Activated CD8-positive, alpha-beta T cell treated with anti-CD3 and anti-CD28 coated beads for 36 hours (primary cell): ENCODE data around the gene CTSZ. TPM values are rescaled to one million over a fixed set of nuclear protein-coding genes. Genes with fewer than 3 reads are reported as not detected.
A peak's percentile ranks its signal among the peaks of the same experiment; 100 is the strongest.

Experiments used
- ATAC-seq: fragments of 200-7000 bp; cut with Tn5 transposase; one replicate; pipeline ENCODE4 v1.10.0; 2021; ENCODE audit warnings: mild to moderate bottlenecking, moderate library complexity
- CTCF ChIA-PET: fragments of 350-600 bp; sonication (Branson Sonifier 250); formaldehyde crosslinking; loops from one replicate; lab custom pipeline; 2021; ENCODE audit warnings: antibody characterized with exemption; lab: Charles Lee
- POLR2A ChIA-PET: fragments of 350-600 bp; sonication (Branson Sonifier 250); formaldehyde crosslinking; loops from one replicate; lab custom pipeline; 2021; ENCODE audit warnings: antibody characterized with exemption; lab: Charles Lee
- DNase-seq: peaks from one replicate; pipeline ENCODE4 v3.0.0-alpha.2; 2020
- H3K27ac Mint-ChIP-seq: one replicate; pipeline ENCODE4 v1.8.0; 2021; ENCODE audit warnings: mild to moderate bottlenecking, mixed read lengths
- H3K27me3 Mint-ChIP-seq: one replicate; pipeline ENCODE4 v1.8.0; 2021; ENCODE audit warnings: mixed read lengths
- H3K36me3 Mint-ChIP-seq: one replicate; pipeline ENCODE4 v1.8.0; 2021; ENCODE audit warnings: low read depth, mixed read lengths
- H3K4me1 Mint-ChIP-seq: one replicate; pipeline ENCODE4 v1.8.0; 2021; ENCODE audit warnings: low read depth, mixed read lengths
- H3K4me3 Mint-ChIP-seq: one replicate; pipeline ENCODE4 v1.8.0; 2021; ENCODE audit warnings: mild to moderate bottlenecking, moderate library complexity, mixed read lengths
- H3K9me3 Mint-ChIP-seq: one replicate; pipeline ENCODE4 v1.8.0; 2021; ENCODE audit warnings: mixed read lengths
- intact Hi-C: fragments of 100-400 bp; cut with micrococcal nuclease; formaldehyde crosslinking; loops from one replicate; pipeline ENCODE4 v1.10.0; 2022
- total RNA-seq, 2 experiments: library from RNA; stranded (reverse); gene quantifications; one replicate each; pipeline ENCODE4 v1.2.3, GENCODE V29; 2021
- TF ChIP-seq, protein P1 (sequence below): fragments of 200-600 bp; IDR thresholded peaks from one replicate; pipeline ENCODE4 v1.8.0; 2022; ENCODE audit warnings: antibody characterized with exemption, mild to moderate bottlenecking

The CTSZ gene
- total RNA-seq, 2 experiments from 2014 or later: 17.9 to 18.4 TPM

DNA sequence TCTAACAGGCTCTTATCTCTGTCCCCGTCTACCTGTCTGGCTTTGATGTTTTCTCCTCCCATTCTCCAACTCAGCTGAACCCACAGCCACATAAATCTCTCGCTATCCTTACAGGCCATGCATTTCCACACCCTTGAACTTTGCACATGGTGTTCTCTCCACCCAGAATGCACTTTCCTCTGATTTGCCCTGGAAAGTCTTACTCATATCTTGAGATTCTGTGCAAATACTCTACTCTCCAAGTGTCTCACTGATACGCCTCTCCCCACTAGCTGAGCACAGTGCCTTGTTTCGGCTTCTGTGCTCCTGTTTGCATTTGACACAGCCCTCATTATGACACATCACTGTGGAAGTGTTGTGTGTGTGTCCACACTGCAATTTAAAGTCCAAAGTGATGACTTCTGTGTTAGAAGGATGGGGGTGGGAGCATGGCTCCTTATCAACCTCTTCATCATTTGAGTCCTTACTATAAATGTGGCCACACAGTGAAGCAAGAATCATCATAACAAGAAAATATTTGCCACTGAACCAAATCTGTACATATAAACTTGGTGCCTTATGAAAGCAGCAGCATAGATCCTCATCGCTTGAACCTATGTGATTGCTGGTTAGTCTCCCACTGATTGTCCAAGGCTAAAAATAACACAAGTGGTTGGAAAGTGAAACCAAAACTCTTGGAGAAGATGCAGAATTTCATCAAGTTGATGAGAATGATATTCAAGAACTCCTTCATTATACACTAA, 41.1 kb upstream of the CTSZ start:
- H3K27ac Mint-ChIP-seq: no peak overlapping the region
- H3K4me3 Mint-ChIP-seq: no peak overlapping the region
- DNase-seq: peak; percentile 17
- peaks cover 14% of the 10 kb centered on the region for H3K27me3 Mint-ChIP-seq
- intact Hi-C loops: no loop called here
- ChIA-PET CTCF (interaction anchor here (1.5 kb wide), 1 partner anchor 159 kb away, joined by 3 read pairs; no protein-coding TSS in a partner anchor), POLR2A (interaction anchor here (1.0 kb wide), 1 partner anchor 22 kb away, joined by 3 read pairs; no protein-coding TSS in a partner anchor)
- peaks cover 25% of the 10 kb centered on the region for H3K4me1 Mint-ChIP-seq
- ATAC-seq: peak; percentile 65
- TF ChIP-seq, protein P1, sequence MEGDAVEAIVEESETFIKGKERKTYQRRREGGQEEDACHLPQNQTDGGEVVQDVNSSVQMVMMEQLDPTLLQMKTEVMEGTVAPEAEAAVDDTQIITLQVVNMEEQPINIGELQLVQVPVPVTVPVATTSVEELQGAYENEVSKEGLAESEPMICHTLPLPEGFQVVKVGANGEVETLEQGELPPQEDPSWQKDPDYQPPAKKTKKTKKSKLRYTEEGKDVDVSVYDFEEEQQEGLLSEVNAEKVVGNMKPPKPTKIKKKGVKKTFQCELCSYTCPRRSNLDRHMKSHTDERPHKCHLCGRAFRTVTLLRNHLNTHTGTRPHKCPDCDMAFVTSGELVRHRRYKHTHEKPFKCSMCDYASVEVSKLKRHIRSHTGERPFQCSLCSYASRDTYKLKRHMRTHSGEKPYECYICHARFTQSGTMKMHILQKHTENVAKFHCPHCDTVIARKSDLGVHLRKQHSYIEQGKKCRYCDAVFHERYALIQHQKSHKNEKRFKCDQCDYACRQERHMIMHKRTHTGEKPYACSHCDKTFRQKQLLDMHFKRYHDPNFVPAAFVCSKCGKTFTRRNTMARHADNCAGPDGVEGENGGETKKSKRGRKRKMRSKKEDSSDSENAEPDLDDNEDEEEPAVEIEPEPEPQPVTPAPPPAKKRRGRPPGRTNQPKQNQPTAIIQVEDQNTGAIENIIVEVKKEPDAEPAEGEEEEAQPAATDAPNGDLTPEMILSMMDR: no peak
- no peaks in the 10 kb centered on the region for H3K36me3 Mint-ChIP-seq
- no peaks in the 10 kb centered on the region for H3K9me3 Mint-ChIP-seq

DNA sequence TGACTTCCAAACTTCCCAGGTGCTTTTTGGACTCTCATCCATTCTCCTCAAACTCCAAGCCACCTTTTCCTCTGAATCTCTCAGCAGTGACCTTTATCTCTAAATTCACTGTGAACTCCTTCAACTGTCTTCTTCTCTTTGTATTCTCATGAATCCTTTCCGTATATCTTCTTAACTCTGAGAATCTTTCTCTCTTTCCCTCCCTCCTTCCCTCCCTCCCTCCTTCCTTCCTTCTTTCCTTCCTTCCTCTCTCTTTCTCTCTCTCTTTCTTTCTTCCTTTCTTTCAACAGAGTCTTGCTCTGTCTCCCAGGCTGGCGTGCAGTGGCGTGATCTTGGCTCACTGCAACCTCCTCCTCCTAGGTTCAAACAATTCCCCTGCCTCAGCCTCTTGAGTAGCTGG, 39.8 kb upstream of the CTSZ start:
- H3K9me3 Mint-ChIP-seq: no peaks in the 10 kb centered on the region
- peaks cover 28% of the 10 kb centered on the region for H3K4me1 Mint-ChIP-seq
- H3K4me3 Mint-ChIP-seq: no peak overlapping the region
- CTCF ChIA-PET: interaction anchor here (1.0 to 1.5 kb wide), 2 partner anchors 34 to 161 kb away, joined by 3 read pairs; no protein-coding TSS in a partner anchor
- TF ChIP-seq, protein P1: no peak
- peaks cover 11% of the 10 kb centered on the region for H3K27me3 Mint-ChIP-seq
- DNase-seq (no peak), ATAC-seq (no peak)
- H3K36me3 Mint-ChIP-seq: peaks cover 3% of the 10 kb centered on the region
- POLR2A ChIA-PET: no interaction called here
- no peak overlapping the region for H3K27ac Mint-ChIP-seq
- intact Hi-C loops: no loop called here

DNA sequence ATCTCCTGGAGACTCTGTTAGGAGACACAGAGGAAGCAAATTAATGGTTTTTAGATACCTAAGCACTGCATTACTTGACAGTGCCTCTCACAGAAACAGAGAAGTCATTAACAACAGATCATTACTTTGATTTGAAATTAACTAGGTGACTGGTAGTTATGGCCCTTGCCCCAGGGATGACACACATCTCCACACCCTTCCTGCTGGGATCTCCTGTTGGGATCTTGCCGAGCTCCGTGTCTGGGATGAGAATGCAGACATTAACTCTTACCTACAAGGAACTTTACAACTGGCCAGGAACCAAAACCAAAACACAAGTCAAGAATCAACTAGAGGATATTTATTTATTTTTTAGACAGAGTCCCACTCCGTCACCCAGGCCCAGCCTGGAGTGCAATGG, 37.7 kb upstream of the CTSZ start:
- ChIA-PET POLR2A (interaction anchor here (6.4 kb wide), 1 partner anchor 12 kb away, joined by 40 read pairs; the partner anchor contains the start of gene ATP5F1E), CTCF (no interaction called here)
- TF ChIP-seq, protein P1: no peak
- DNase-seq (no peak), ATAC-seq (no peak)
- Mint-ChIP-seq H3K4me3 (no peak overlapping the region), H3K36me3 (peaks cover 24% of the 10 kb centered on the region), H3K4me1 (peaks cover 44% of the 10 kb centered on the region), H3K27me3 (peaks cover 2% of the 10 kb centered on the region), H3K9me3 (no peaks in the 10 kb centered on the region), H3K27ac (no peak overlapping the region)
- intact Hi-C loops: no loop called here

DNA sequence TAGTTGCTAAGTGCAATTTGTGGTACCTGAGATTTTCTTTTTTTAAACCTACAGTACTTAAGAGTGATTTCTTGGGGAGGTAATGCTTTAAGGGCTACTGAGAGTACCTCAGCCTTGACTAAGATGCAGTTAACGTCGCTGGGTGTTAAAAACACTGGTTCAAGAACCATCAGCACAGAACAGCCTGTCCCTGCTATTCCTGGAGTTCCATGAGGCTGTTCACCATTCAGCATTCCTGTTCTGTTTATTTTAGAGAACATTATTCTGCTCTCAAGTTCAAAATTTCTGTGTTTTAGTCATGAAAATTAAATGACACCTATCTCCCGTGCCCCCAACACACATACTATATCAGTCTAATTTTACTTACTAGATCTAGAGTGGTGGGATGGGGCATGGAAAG, 37.2 kb upstream of the CTSZ start:
- TF ChIP-seq, protein P1: no peak
- Mint-ChIP-seq H3K27ac (no peak overlapping the region), H3K36me3 (peaks cover 27% of the 10 kb centered on the region), H3K27me3 (peaks cover under 1% of the 10 kb centered on the region), H3K9me3 (no peaks in the 10 kb centered on the region), H3K4me3 (no peak overlapping the region), H3K4me1 (peaks cover 49% of the 10 kb centered on the region)
- ATAC-seq (no peak), DNase-seq (no peak)
- CTCF ChIA-PET: interaction anchor here (1.4 to 2.1 kb wide), 3 partner anchors 10 to 178 kb away, joined by 5 to 10 read pairs (median 9); no protein-coding TSS in a partner anchor
- intact Hi-C loops: no loop called here
- POLR2A ChIA-PET: interaction anchor here (1.6 to 6.4 kb wide), 3 partner anchors 11 to 116 kb away, joined by 4 to 40 read pairs (median 5); partner anchors contain the start of gene ATP5F1E

DNA sequence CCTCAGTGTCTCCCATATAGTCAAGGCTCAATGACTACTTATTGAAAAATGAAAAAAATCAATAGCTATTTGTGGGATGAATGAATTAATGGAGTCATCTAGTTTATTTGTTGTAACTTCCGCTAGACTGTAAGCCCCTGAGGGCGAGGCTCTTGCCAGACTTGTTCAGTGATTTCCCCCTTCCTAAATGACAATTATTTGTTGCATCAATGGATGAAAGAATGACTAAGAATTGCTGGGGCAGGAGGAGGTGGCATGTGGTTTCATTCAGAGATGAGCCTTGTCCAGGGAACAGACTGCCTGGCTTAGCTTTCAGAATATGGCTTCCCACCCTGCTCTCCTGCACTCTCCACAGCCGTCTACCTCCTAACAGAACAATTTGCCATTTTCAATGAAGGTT, 36.6 kb upstream of the CTSZ start:
- H3K4me3 Mint-ChIP-seq: peak overlapping the region; percentile 74
- CTCF ChIA-PET: interaction anchor here (0.7 to 2.1 kb wide), 7 partner anchors 11 to 360 kb away, joined by 3 to 10 read pairs (median 3); no protein-coding TSS in a partner anchor
- POLR2A ChIA-PET: interaction anchor here (0.7 to 6.4 kb wide), 7 partner anchors 11 to 152 kb away, joined by 3 to 40 read pairs (median 4); partner anchors contain the start of gene ATP5F1E
- no peaks in the 10 kb centered on the region for H3K9me3 Mint-ChIP-seq
- H3K27me3 Mint-ChIP-seq: no peaks in the 10 kb centered on the region
- H3K27ac Mint-ChIP-seq: peak overlapping the region; percentile 90
- H3K4me1 Mint-ChIP-seq: peaks cover 53% of the 10 kb centered on the region
- intact Hi-C loops: no loop called here
- TF ChIP-seq, protein P1: no peak
- ATAC-seq (no peak), DNase-seq (peak; percentile 34)
- peaks cover 32% of the 10 kb centered on the region for H3K36me3 Mint-ChIP-seq
